Measurements from ENCODE around the gene ANKMY1.

The ANKMY1 gene

DNA sequence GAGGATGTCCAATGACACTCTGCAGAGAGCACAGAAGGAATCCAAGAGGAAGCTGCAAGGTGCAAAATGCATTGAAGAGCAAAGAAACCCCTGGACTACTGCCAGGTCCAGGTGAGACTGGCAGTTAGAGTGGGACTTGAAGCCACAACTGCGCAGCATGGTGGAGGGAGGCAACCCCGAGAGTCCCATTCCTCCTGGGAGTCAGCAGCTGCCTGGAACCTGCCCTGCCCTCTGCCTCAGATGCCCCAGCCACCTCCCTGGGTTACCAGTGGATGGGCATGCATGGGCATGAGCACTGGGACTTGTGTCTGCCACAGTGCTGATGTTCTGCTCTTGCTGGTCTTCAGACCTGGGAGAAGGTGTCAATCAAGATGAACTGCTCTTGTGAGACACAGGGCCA, 43.2 kb downstream of the ANKMY1 start:
- TF ChIP-seq, protein P1, sequence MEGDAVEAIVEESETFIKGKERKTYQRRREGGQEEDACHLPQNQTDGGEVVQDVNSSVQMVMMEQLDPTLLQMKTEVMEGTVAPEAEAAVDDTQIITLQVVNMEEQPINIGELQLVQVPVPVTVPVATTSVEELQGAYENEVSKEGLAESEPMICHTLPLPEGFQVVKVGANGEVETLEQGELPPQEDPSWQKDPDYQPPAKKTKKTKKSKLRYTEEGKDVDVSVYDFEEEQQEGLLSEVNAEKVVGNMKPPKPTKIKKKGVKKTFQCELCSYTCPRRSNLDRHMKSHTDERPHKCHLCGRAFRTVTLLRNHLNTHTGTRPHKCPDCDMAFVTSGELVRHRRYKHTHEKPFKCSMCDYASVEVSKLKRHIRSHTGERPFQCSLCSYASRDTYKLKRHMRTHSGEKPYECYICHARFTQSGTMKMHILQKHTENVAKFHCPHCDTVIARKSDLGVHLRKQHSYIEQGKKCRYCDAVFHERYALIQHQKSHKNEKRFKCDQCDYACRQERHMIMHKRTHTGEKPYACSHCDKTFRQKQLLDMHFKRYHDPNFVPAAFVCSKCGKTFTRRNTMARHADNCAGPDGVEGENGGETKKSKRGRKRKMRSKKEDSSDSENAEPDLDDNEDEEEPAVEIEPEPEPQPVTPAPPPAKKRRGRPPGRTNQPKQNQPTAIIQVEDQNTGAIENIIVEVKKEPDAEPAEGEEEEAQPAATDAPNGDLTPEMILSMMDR (IDR thresholded peaks at IDR 0.05; ENCODE audit: low read depth, low read length, missing control alignments) = no peak
- no peak for DNase-seq (ENCODE audit: low read depth)
- no peak overlapping the region for H3K4me3 ChIP-seq (ENCODE audit: low read depth, low read length)

DNA sequence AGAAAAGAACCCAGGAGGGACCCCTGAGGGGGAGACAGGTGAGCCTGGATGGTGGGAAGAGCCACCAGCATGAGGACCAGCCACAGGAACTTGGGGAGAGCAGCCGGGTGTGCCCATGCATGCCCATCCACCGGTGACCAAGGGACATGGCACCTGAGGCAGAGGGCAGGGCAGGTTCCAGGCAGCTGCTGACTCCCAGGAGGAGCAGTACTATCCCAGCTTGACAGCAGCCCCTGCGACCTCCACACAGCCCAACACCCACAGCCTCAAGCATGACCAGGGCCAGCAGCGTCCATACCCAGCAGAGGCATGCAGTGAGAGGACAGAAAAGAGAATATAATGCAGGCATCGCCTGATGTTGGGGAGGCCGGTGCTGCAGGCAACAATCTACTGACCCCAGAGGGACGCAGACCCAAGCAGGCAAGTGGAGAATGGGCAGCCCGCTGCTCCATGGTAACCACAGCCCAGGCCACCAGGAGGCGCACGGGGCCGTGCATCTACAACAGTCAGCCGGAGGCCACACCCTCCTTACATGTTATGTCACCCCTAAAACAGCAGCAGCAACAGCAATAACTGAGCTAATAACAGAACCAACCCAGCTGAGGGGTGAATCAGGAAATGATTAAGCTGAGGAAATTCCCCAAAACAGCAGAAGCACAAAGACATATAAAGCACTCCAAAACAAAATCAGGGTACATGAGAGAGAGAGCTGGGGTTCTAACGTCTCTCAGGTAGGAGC, 44.1 kb downstream of the ANKMY1 start:
- no peak overlapping the region for H3K4me3 ChIP-seq (ENCODE audit: low read depth, low read length)
- peak; percentile 66 for DNase-seq (ENCODE audit: low read depth)

DNA sequence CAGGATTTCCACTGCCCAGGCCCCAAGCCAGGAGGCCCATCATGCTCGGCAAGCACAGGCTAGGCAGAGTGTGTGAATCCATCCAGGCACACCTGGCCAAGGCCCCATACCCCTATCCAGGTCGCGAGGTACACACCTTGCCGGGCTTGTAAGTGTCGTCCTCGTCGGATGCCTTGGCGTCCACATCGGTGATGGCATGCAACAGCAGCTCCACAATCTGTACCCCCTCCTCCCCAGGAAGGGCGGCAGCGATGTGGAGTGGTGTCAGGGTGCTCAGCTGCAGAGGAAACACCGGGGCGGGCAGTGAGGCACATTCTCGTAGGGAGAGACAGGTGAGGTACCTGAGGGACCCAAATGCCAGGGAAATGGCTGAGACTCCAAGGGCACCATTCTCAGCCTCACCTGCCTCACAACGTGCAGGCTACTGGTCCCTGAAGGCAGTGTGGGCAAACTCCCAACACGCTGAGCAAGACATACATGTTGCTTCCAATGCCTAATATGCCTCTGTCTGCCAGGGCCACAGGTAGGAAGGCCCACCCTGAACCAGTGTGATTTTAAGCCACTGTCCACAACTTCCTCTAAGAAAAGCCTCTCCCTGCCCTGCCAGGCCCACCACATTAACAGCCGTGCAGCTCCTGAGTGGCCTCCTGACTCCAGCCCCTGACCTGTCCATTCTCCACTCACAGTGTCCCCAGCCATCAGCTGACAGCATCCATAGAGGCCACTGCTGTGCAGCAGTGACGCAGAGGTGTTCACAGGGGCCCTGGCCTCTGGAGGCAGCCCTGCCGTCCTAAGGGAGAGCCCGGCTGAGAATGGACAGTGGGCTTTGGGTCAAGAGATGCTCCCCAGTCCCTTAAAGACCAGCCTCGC, 44.9 kb downstream of the ANKMY1 start:
- no peak for DNase-seq (ENCODE audit: low read depth)
- no peak overlapping the region for H3K4me3 ChIP-seq (ENCODE audit: low read depth, low read length)
- TF ChIP-seq, protein P1 (IDR thresholded peaks at IDR 0.05; ENCODE audit: low read depth, low read length, missing control alignments) = no peak

More for the DNA sequence above, 44.1 kb downstream of the ANKMY1 start:
- TF ChIP-seq, protein P1 (IDR thresholded peaks at IDR 0.05; ENCODE audit: low read depth, low read length, missing control alignments) = peak; percentile 95

DNA sequence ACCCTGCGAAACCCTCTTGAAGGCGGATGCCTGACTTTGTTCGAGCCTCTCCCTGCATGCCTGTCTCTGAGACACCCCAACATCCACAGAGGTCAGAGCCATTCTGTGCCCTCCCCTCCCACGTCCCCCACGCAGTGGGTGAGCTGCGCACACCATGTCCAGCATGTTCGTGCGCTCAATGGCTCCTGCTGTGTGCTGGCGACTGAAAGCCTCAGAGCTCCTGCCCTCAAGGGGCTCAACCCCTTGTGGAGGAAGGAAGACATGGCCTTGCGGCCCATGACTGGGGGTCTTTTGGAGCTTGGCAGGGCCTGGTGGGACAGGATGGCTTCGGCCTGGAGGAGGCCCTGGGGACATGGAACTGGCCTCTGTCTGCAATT, 45.7 kb downstream of the ANKMY1 start:
- TF ChIP-seq, protein P1 (IDR thresholded peaks at IDR 0.05; ENCODE audit: low read depth, low read length, missing control alignments) = no peak
- DNase-seq (ENCODE audit: low read depth) = no peak
- no peak overlapping the region for H3K4me3 ChIP-seq (ENCODE audit: low read depth, low read length)

DNA sequence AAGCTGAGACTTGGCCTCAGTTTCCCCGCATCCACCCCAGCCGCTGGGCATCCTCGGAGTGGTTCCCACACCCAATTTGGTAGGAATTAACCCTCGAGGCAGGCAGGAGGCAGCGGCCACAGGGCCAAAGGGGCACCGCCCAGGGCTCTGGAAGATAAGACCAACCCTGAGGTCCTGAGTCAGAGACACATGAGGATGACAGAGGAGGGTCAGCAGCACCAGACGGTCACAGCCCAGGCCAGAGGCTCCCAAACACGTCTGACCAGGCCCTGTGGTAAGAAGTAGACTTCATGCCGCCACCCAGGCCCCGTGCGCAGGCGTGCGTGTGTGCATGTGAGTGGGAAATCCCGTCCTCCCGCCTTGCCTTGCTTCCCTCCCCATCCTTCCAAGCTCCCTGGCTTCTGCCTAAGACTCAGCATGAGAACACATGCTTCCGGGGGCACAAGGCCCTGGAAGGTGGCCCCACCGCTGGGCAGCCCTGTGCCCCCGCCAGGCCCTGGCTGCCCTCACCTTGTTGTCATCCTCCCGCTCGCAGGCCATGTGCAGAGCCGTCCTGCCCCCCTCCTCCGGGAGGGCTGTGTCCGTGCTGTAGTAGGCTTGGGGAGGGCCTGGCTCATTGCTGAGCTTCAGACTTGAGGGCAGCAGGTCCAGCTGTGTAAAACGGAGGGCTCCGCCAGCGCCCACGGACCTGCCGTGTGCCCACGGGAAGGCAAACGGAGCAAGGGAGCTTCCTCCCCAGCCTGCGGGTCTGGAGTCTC, 46.3 kb downstream of the ANKMY1 start:
- TF ChIP-seq, protein P1 (IDR thresholded peaks at IDR 0.05; ENCODE audit: low read depth, low read length, missing control alignments) = no peak
- no peak overlapping the region for H3K4me3 ChIP-seq (ENCODE audit: low read depth, low read length)
- no peak for DNase-seq (ENCODE audit: low read depth)

DNA sequence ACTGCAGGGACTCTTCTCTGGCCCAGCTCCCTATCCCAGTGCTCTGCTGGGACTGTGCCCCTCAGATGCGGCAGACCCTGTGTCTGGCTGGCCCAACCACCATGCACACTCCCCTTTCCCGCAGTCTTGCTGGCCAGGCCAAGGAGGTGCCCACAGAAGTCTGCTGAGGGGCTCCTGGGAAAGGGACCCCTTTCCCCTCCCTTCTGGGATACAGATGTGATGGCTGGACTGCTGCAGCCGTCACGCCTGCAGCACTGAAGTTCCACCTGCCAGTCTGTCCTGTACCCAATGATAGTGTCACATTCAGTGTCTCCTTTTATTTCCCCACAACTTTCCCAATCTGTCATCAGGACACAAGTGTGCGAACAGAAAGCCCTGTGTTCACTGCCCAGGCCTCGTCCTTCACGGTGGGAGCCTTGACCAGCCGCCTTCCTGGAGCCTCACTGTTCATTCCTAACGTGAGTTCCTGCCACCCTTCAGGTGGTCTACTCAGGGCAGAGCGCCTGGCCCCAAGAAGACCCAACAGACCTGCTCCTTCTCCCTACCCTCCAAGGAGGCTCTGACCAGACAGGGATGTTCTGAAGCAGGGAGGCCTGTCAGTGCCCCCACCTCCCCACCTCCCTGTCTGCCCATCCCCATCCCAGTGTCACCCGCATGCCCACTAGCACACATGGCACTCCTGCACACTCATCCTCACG, 47.1 kb downstream of the ANKMY1 start:
- H3K4me3 ChIP-seq (ENCODE audit: low read depth, low read length) = no peak overlapping the region
- TF ChIP-seq, protein P1 (IDR thresholded peaks at IDR 0.05; ENCODE audit: low read depth, low read length, missing control alignments) = no peak
- no peak for DNase-seq (ENCODE audit: low read depth)

All from GM12864 (cell line).